PC-3 (cell line): ENCODE data around the gene ITGAE.

ENCODE experiments used
- CTCF ChIP-seq: fragments of 300-600 bp; sonication (generic); conservative IDR thresholded peaks from 2 replicates; pipeline ENCODE4 v1.5.1; 2017; ENCODE audit warnings: antibody characterized with exemption, low read depth, mild to moderate bottlenecking, low read length
- EZH2phosphoT487 ChIP-seq: fragments of 300-600 bp; sonication (generic); IDR thresholded peaks from 2 replicates; pipeline ENCODE4 v1.6.1; 2018; ENCODE audit warnings: mild to moderate bottlenecking, antibody characterized with exemption, low read length, borderline replicate concordance

- TF ChIP-seq CTCF (no peak), EZH2phosphoT487 (no peak)
Observed at GRCh38 chr17:3773511-3773910, 27.5 kb downstream of the ITGAE start.
